LNCaP clone FGC (cell line): ENCODE data around the gene VTCN1.

Experiments used
- DNase-seq: peaks from one replicate; pipeline ENCODE4 v3.0.0-alpha.2; 2011; ENCODE audit warnings: low read depth
- H3K4me3 ChIP-seq: 2 replicates; pipeline ENCODE4 v1.5.1; 2011; ENCODE audit warnings: mild to moderate bottlenecking, low read depth, low read length, control low read depth
- CTCF ChIP-seq: IDR thresholded peaks from 2 replicates; pipeline ENCODE4 v1.5.1; 2012; ENCODE audit warnings: mild to moderate bottlenecking; ENCODE audit not compliant: control insufficient read depth, insufficient read depth; ENCODE audit errors: extremely low read depth

The VTCN1 gene

GRCh38 chr1:117231312-117231711 lies 20.6 kb upstream of the VTCN1 start:
- no peak overlapping the region for H3K4me3 ChIP-seq
- no peak for DNase-seq
- TF ChIP-seq CTCF: no peak

- H3K4me3 ChIP-seq: no peak overlapping the region
- DNase-seq: no peak
- TF ChIP-seq CTCF: no peak
Observed at GRCh38 chr1:117229217-117229616, 18.5 kb upstream of the VTCN1 start.

- no peak for DNase-seq
- no peak overlapping the region for H3K4me3 ChIP-seq
- TF ChIP-seq CTCF: no peak
Observed at GRCh38 chr1:117225931-117226330, 15.2 kb upstream of the VTCN1 start.

GRCh38 chr1:117216718-117217117 lies 6.0 kb upstream of the VTCN1 start:
- no peak for TF ChIP-seq CTCF
- H3K4me3 ChIP-seq: no peak overlapping the region
- no peak for DNase-seq

- H3K4me3 ChIP-seq: no peak overlapping the region
- no peak for DNase-seq
- TF ChIP-seq CTCF: no peak
Observed at GRCh38 chr1:117215733-117216462, 5.2 kb upstream of the VTCN1 start.

GRCh38 chr1:117215019-117215418 lies 4.3 kb upstream of the VTCN1 start:
- no peak overlapping the region for H3K4me3 ChIP-seq
- DNase-seq: no peak
- no peak for TF ChIP-seq CTCF

GRCh38 chr1:117213046-117213445 lies 2.3 kb upstream of the VTCN1 start:
- no peak for DNase-seq
- H3K4me3 ChIP-seq: no peak overlapping the region
- TF ChIP-seq CTCF: no peak
